Measurements from ENCODE around the gene LOXHD1. TPM values are rescaled to one million over a fixed set of nuclear protein-coding genes. Genes with fewer than 3 reads are reported as not detected.

LOXHD1 gene
- total RNA-seq, 1 donor from 2014 or later, result not detected

- no peak overlapping the region for H3K27ac ChIP-seq
- H3K4me1 ChIP-seq, result no peaks in the 10 kb centered on the region
- DNase-seq (ENCODE audit: low spot score in 2 of 2), result no peak
- intact Hi-C loops (cut with DNase I), result no loop called here
- H3K27me3 ChIP-seq, result no peaks in the 10 kb centered on the region
- H3K9me3 ChIP-seq, result peaks cover 0 to 3% of the 10 kb centered on the region in 2 donors
- no peaks in the 10 kb centered on the region for H3K36me3 ChIP-seq
- no peak overlapping the region for H3K4me3 ChIP-seq
- TF ChIP-seq CTCF (IDR thresholded peaks at IDR 0.05), result no peak
Observed at GRCh38 chr18:46581648-46582047, 75.4 kb downstream of the LOXHD1 start.

- Histone ChIP-seq H3K4me1 (no peaks in the 10 kb centered on the region), H3K4me3 (no peak overlapping the region), H3K27me3 (no peaks in the 10 kb centered on the region), H3K9me3 (peaks cover 0 to 3% of the 10 kb centered on the region in 2 donors), H3K36me3 (no peaks in the 10 kb centered on the region), H3K27ac (no peak overlapping the region)
- intact Hi-C loops (cut with DNase I), result no loop called here
- TF ChIP-seq CTCF (IDR thresholded peaks at IDR 0.05), result no peak
- DNase-seq (ENCODE audit: low spot score in 2 of 2), result no peak
Observed at GRCh38 chr18:46578987-46579386, 78.0 kb downstream of the LOXHD1 start.

- Histone ChIP-seq H3K36me3 (no peaks in the 10 kb centered on the region), H3K27me3 (no peaks in the 10 kb centered on the region), H3K9me3 (peaks cover 0 to 2% of the 10 kb centered on the region in 2 donors), H3K27ac (no peak overlapping the region), H3K4me1 (no peaks in the 10 kb centered on the region), H3K4me3 (no peak overlapping the region)
- intact Hi-C loops (cut with DNase I), result no loop called here
- DNase-seq (ENCODE audit: low spot score in 2 of 2), result no peak
- no peak for TF ChIP-seq CTCF (IDR thresholded peaks at IDR 0.05)
Observed at GRCh38 chr18:46577546-46577945, 79.5 kb downstream of the LOXHD1 start.

GRCh38 chr18:46575851-46576250 is 81.2 kb downstream of the LOXHD1 start:
- no peaks in the 10 kb centered on the region for H3K27me3 ChIP-seq
- H3K27ac ChIP-seq, result no peak overlapping the region
- no peaks in the 10 kb centered on the region for H3K36me3 ChIP-seq
- H3K9me3 ChIP-seq, result no peaks in the 10 kb centered on the region
- no peak for DNase-seq (ENCODE audit: low spot score in 2 of 2)
- H3K4me3 ChIP-seq, result no peak overlapping the region
- H3K4me1 ChIP-seq, result no peaks in the 10 kb centered on the region
- TF ChIP-seq CTCF (IDR thresholded peaks at IDR 0.05), result no peak
- intact Hi-C loops (cut with DNase I), result no loop called here

GRCh38 chr18:46574743-46575115 is 82.3 kb downstream of the LOXHD1 start:
- no peak overlapping the region for H3K4me3 ChIP-seq
- intact Hi-C loops (cut with DNase I), result no loop called here
- no peaks in the 10 kb centered on the region for H3K4me1 ChIP-seq
- H3K36me3 ChIP-seq, result no peaks in the 10 kb centered on the region
- H3K9me3 ChIP-seq, result no peaks in the 10 kb centered on the region
- no peak for DNase-seq (ENCODE audit: low spot score in 2 of 2)
- H3K27ac ChIP-seq, result no peak overlapping the region
- TF ChIP-seq CTCF (IDR thresholded peaks at IDR 0.05), result no peak
- H3K27me3 ChIP-seq, result no peaks in the 10 kb centered on the region

Data from ascending aorta (tissue), 2 donors.